ENCODE results near the gene APBB2.
"Not testable (repeated sequence)": the region's sequence is repeated elsewhere in the genome, so short reads cannot be mapped to it uniquely, and the experiment has no call there.

The APBB2 gene

DNA sequence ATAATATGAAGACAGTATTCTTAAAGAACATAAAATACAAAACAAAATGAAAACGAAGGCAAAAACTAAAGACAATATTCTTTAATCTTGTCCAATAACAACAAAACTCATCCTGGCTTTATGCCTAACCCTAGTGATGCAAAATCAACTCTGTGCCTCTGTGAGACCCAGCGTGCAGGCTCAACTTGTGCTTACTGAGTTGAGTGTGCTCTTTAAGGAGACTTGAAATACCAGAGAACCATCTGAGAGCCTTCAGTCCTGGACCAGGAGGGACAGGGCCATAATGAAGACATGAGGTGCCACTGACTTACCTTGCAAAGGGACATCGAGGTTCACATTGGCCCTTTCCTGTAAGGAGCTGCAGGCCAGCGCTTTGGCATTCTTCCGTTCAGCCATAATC lies 387.5 kb downstream of the APBB2 start:
- DNase-seq (ENCODE audit: low spot score) = no peak

DNA sequence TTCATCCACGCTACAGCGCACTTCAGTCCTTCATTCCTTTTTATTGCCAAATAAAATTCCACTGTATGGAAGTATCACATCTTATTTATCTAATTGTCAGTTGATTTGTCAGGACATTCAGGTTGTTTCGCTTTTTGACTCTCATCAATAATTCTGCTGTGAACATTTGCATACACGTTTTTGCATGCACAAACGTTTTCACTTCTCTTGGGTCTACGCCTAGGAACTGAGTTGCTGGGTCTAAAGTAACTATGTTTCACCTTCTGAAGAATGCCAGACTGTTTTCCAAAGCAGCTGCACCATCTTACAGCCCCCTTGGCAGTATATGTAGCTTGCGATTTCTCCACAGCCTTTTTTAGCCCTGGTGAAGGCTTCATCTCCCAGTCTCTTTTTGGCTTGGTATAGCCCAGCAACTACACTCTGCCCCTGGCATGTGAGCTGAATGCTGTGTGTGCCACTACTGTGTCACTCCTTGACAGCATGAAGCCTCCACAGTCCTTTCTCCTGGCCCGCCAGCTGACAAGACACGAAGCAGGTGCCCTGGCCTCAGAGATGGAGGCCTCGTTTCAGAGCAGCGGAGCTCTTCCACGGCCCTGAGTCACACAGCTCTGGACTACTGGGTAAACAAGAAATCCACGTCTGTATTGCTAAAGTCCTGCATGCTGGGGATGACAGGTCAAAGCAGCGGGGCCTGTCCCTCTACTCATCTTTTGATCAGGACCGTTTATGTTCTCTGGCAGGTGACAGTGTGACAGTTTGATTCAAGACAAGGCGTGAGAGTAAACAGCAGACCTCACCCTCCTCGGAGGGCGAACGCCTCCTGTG lies 389.1 kb downstream of the APBB2 start:
- DNase-seq (ENCODE audit: low spot score) = no peak

DNA sequence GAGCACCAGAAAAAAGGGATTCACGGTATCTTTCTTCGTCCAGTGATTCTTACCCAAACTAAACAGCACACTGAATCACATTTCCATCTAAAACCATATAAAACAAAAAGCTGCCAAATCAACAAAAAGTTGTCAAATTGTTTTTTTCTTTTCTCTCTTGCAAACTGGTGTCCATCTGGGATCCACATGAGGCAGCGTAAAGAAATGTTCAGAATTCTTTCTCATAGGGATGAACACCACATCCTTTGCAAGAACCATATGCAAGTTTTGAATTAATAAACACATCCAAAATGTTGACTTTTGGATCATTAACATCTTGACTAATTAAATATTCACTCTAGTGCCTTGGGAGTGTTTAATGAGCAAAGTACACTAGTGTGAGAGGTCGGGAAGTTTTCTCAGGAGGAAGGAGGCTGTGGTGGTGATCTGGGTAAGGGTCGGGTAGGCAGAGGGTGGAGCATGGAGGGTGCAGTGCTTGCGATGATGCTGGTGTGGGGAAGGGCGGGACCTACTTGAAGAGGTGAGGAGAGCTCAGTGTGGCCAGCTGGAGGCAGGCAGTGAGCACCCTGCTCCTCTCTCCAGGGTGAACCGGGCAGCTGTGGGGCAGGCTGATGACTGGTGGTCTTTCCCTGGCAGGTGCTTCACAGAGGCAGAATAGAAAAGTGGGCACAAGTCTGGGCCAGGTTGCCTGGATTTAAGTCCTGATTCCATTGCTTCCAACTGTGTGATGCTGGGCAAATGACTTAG lies 391.7 kb downstream of the APBB2 start:
- DNase-seq (ENCODE audit: low spot score) = no peak

DNA sequence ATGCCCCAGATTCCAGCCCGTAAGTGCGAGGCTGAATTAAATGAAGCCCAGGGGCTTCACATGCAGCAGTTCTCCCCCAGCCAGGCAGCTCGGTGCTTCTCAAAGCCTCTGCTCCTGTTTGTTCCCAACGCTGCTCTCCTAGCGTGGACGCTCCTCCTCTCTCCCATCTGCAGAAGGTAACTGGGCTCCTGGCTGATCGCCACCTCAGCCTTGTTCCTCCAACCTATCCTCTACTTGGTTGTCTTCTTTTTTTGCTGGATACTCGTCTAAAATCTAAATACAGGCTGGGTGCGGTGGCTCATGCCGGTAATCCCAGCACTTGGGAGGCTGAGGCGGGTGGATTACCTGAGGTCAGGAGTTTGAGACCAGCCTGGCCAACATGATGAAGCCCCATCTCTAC lies 394.2 kb downstream of the APBB2 start:
- DNase-seq (ENCODE audit: low spot score) = no peak

DNA sequence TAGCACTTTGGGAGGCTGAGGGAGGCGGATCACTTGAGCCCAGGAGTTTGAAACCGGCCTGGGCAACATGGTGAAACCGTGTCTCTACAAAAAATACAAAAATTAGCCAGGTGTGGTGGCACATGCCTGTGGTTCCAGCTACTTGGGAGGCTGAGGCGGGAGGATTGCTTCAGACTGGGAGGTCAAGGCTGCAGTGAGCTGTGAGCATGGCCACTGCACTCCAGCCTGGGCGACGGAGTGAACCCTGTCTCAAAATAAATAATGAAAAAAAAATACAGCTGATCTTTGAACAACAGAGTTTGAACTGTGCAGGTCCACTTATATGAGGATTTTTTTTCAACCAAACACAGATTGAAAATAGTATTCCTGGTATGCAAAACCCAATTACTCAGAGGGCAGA lies 397.2 kb downstream of the APBB2 start:
- not testable (repeated sequence) for DNase-seq (ENCODE audit: low spot score)

DNA sequence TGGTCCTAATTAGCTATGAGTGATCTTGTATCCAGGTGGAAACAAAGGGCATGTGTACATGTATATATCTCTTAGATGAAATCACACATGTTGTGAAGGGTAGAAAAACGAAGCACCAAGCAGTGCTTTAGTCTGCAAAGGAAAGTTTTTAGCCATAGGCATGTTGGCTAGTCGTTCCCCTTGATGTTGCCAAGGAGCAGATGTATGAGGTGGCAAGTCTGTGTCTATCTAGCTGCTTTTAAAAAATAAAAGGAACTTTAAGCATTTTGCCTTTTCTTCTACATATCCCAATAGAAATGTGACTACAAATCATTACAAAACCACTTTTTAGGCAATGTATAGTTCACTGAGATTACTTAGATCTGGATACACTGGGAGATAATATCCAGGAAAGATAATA lies 401.5 kb downstream of the APBB2 start:
- no peak for DNase-seq (ENCODE audit: low spot score)

DNA sequence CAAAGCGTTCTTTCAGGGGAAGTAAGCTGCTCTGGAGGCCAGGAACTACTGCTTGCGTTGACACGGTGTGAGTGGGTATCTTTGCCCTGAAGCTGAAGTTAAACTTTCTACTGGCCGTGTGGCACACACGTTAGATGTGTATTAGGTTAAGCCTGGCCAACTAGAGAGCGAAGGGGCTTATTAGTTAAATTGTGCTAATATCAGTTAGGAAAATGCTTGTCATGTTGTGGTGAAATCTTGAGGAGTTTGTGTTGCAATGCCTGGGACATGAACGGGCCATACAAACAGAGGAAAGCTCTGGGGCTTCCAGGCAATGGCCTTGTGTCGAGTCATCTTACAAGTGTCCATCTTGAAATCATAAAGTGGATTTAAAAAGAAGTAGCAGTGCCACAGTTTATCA lies 402.0 kb downstream of the APBB2 start:
- DNase-seq (ENCODE audit: low spot score) = no peak

DNA sequence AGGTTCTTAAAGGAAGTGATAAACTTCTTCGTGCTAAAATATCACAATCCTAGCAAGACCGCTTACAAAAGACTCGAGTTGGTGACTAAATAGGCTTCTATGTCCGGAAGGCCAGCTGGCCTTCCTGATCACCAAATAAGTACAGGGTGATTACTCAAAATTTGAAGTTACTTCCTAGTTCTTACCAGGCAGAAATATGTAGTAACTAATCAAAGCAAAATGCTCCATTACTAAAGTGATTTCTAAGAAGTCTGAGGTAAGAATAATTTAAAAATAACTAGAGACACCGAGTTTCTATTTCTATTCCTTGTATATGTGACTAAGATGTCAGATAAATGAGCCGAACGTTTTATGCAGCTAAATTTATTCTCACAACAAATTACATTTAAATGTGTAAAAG lies 402.4 kb downstream of the APBB2 start:
- DNase-seq (ENCODE audit: low spot score) = no peak

DNA sequence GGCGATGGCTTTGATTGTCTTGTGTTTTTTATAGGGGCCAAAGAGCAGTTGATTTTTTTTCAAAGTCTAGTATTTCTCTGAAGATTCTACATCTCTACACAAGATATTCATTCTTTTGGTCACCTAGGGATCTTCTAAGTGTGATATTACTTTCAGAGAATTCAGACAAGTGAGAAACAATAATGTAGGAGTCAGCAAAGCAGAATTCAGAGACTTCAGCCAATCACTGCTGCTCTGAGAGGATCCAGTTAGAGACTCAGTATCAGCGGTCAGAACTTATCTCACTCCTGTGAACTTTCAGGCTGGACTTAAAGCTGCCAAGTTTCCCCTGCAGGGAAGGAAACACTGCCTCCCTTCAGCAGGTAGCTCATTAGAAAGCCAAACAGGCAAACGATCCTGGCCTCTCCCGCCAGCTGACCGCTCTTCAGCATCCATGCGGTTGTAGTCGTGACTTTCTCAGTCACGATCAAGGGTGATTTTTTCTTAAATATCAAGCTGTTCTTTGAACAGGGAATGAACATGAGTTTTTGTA lies 405.4 kb downstream of the APBB2 start:
- DNase-seq (ENCODE audit: low spot score) = no peak

DNA sequence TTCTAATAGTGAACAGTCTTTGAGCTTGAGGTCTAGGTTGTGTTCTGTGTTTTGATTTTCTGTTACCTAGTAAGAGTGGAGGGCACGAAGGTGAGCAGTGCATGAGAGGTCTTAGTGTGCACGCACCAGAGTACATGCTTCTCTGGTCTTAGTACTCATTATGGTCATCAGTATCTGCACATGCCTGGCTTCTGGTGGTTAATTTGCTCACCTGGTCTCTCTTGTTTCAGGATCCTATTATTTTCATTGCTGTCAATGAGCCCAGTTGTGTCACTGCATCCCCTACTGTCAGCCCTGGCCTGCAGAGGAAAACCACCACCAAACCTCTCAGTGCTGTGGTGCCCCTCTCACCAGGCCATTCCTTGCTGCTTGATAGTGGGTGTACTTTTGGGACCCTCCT lies 409.7 kb downstream of the APBB2 start:
- no peak for DNase-seq (ENCODE audit: low spot score)

DNA sequence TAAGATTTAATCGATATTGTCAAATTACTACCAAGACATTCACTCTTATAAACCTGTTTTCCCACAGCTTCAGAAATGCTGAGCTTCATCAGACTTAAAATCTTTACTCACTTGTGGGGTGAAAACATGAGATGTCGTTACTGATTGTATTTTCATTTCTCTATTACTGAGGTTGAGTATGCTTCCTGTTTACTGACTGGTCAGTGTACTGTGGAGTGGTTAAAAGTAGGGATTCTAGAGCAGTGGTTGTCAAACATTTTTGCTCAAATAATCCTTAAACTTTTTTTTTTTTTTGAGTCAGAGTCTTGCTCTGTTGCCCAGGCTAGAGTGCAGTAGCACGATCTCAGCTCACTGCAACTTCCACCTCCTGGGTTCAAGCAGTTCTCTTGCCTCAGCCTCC lies 414.3 kb downstream of the APBB2 start:
- DNase-seq (ENCODE audit: low spot score) = no peak

DNA sequence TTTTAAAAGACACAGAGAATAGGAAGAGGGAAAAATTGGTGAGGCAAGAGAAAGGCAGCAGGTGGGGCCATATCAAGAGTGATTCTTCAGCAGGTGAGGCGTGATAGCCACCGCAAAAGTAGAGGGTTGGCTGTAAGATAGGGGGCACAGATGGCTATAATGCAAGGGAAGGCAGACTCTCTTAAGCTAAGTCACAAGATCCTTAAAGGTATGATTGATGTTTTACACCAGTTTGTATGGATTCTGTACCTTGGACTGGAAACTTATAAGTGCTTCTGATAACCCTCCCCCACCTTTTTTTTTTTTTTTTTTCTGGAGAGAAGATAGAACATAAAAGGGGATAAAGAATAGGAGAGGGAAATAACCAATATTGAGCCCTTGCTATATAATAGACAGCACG lies 424.6 kb downstream of the APBB2 start:
- no peak for DNase-seq (ENCODE audit: low spot score)

DNA sequence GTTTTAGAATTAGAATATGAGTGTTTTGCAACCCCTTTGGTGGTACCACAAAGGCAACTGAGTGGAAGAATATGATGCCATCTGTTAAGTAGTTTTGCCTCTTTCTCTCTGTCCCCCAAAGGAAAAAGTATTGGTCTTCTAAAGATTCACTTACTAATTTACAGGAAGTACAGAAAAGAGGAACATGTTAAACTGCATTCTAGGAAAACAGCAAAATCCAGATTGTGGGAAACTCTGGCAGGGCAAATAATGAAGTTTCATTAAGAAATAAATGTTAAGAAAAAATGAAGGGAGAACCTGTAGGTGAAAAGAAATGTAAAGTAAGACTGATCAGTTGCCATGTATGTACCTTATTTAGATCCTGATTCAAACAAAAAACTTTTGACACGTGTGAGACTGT lies 425.3 kb downstream of the APBB2 start:
- no peak for DNase-seq (ENCODE audit: low spot score)

DNA sequence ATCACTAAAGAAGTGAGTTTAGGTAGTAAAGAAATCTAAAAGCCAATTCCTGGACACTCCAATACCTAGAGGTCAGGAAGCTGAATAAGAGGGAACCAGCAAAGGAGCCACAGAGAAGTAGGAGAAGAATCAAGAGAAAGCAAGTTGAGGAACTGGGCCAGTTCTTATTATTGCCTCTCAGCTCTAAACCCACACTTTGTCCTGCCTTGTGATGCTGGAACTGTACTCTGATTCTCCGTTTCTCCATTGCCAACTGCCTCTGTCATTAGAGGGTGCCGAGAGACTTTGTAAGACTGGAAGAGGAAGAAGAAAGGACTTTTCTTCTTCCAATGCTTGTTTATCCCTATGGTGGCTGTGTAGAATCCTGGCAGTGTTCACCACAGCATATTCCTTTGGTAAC lies 426.0 kb downstream of the APBB2 start:
- peak; percentile 10 for DNase-seq (ENCODE audit: low spot score)

DNA sequence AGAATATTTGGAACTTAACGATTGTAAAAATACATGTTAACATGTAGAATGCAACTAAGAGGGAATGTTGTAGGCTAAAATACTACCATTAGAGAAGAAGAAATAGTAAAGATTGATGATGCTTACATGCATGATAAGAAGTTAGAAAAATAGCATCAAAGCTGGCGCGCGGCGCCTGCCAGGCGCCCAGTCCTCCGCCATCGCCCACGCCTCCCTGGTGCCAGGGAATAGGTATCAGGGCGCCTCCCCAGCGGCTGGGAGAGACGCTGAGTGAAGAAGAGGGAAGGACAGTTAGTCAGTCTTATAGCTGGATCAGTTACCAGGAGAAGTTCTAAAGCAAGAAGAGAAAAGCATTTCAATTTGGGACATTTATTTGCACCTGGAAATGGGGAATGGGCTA lies 428.6 kb downstream of the APBB2 start:
- DNase-seq (ENCODE audit: low spot score) = no peak

DNA sequence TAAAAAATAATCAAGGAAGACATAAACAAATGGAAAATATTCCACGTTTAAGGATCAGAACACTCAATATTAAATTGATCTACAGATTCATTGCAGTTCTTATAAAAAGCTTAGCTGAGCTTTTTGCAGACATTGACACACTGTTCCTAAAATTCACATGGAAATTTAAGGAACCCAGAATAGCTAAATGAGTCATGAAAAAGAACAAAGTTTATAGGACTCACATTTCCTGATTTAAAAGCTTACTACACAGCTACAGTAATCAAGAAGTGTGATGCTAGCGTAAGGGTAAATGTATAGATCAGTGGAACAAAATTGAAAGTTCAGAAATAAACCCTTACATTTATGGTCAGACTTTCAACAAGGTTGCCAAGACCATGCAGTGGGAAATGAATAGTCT lies 431.5 kb downstream of the APBB2 start:
- DNase-seq (ENCODE audit: low spot score) = no peak

DNA sequence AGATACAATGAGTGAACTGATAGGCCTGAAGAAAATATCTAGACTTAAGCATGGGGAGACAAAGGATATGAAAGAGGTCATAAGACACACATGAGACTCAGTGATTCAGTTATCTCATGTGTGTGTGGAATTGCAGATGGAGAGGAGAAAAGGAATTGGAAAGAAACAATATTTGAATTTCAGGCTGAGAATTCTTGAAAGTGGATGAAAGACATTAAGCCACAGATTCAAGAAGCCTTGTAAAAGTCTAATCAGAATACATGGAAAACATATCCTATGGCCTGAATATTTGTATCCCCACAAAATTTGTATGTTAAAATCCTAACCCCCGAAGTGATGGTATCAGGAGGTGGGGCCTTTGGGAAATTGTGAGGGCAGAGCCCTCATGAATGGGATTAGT lies 436.3 kb downstream of the APBB2 start:
- no peak for DNase-seq (ENCODE audit: low spot score)

DNA sequence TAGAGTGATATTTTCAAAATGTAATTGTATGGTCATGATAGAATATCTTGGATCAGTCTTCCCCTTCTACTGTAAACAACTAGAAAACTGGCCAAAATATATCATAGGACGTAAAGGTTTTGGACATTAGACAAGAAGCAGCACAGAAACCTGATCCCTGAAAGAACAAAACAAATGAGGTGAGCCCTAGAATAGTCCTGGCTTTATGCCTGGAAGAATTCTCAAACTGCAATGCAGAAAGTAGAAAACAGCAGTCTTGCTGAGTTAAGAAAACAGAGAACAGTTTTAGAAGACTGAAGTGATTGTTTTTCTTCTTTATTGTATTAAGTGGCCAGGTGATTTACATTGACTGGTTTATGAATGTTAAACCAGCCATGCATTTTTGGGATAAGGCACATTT lies 445.1 kb downstream of the APBB2 start:
- DNase-seq (ENCODE audit: low spot score) = no peak

DNA sequence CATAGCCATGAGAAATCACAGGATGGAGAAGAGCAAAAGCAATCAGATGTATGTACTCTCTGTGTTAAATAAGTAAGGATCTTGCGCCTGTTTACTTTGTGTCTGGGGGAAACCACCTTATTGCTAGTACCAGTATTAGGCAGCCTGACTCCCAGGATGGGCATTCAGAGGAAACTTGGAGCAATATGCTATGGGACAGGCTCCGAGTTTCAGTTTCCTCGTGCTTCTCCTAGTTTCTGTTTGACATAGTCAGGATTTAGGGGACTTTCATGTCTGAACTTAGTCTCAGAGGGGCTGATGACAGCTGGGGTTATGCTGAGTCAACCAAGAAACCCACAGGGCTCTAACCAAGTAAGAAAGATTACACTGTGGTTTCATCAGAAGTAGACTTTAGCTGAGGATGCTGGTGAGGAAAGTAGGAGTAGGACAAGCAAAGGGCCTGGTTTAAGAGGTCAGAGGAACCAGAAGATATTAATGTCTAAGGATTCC lies 451.1 kb downstream of the APBB2 start:
- no peak for DNase-seq (ENCODE audit: low spot score)
